ENCODE measurements around the gene METTL6. TPM values are rescaled to one million over a fixed set of nuclear protein-coding genes. Genes with fewer than 3 reads are reported as not detected.
A peak's percentile ranks its signal among the peaks of the same experiment; 100 is the strongest.
"Not testable (repeated sequence)": the region's sequence is repeated elsewhere in the genome, so short reads cannot be mapped to it uniquely, and the experiment has no call there.

The METTL6 gene
- total RNA-seq, 1 donor from 2014 or later: 18.9 TPM

- H3K4me3 ChIP-seq (ENCODE audit: insufficient read depth, low read depth, low read length): no peak overlapping the region
- Mint-ChIP-seq H3K4me3 (ENCODE audit: unreplicated experiment) (no peak overlapping the region), H3K36me3 (ENCODE audit: low read depth, unreplicated experiment) (no peaks in the 10 kb centered on the region), H3K27me3 (ENCODE audit: low read depth, unreplicated experiment) (peaks cover 7% of the 10 kb centered on the region), H3K4me1 (ENCODE audit: low read depth, unreplicated experiment) (peaks cover 5% of the 10 kb centered on the region), H3K9me3 (ENCODE audit: unreplicated experiment) (peaks cover 3% of the 10 kb centered on the region), H3K27ac (ENCODE audit: unreplicated experiment) (no peak overlapping the region)
- H3K27me3 ChIP-seq (ENCODE audit: insufficient read depth, low read length): no peaks in the 10 kb centered on the region
- H4K20me1 ChIP-seq (ENCODE audit: insufficient read depth, low read length): no peaks in the 10 kb centered on the region
- no peaks in the 10 kb centered on the region for H3K9me3 ChIP-seq (ENCODE audit: insufficient read depth, low read depth, low read length)
- no peak overlapping the region for H3K27ac ChIP-seq (ENCODE audit: low read depth, low read length)
- H3K79me2 ChIP-seq (ENCODE audit: insufficient read depth, low read length): no peaks in the 10 kb centered on the region
- DNase-seq (ENCODE audit: low read depth) (no peak), FAIRE-seq (no peak)
- H3K36me3 ChIP-seq (ENCODE audit: insufficient read depth, low read length): no peaks in the 10 kb centered on the region
- H2AFZ ChIP-seq (ENCODE audit: low read depth, low read length): no peak overlapping the region
- no peak overlapping the region for H3K4me2 ChIP-seq (ENCODE audit: low read length)
- TF ChIP-seq CTCF (IDR thresholded peaks at IDR 0.05; ENCODE audit: insufficient read depth, low read depth, low read length): no peak
- no peak for TF ChIP-seq EZH2 (IDR thresholded peaks at IDR 0.05; ENCODE audit: insufficient read depth, low read length)
- H3K4me1 ChIP-seq (ENCODE audit: insufficient read depth, low read length): peaks cover 6% of the 10 kb centered on the region
- H3K9ac ChIP-seq (ENCODE audit: low read length): no peak overlapping the region
Measured at GRCh38 chr3:15368561-15369135, 58.7 kb downstream of the METTL6 start.

GRCh38 chr3:15367059-15367458, 60.3 kb downstream of the METTL6 start:
- Histone ChIP-seq H3K9me3 (ENCODE audit: insufficient read depth, low read depth, low read length) (no peaks in the 10 kb centered on the region), H3K9ac (ENCODE audit: low read length) (no peak overlapping the region), H3K4me2 (ENCODE audit: low read length) (no peak overlapping the region), H3K27me3 (ENCODE audit: insufficient read depth, low read length) (no peaks in the 10 kb centered on the region), H2AFZ (ENCODE audit: low read depth, low read length) (no peak overlapping the region), H3K4me3 (ENCODE audit: insufficient read depth, low read depth, low read length) (no peak overlapping the region), H3K36me3 (ENCODE audit: insufficient read depth, low read length) (no peaks in the 10 kb centered on the region), H4K20me1 (ENCODE audit: insufficient read depth, low read length) (no peaks in the 10 kb centered on the region), H3K4me1 (ENCODE audit: insufficient read depth, low read length) (peaks cover 14% of the 10 kb centered on the region), H3K27ac (ENCODE audit: low read depth, low read length) (no peak overlapping the region), H3K79me2 (ENCODE audit: insufficient read depth, low read length) (no peaks in the 10 kb centered on the region)
- peaks cover 7% of the 10 kb centered on the region for H3K27me3 Mint-ChIP-seq (ENCODE audit: low read depth, unreplicated experiment)
- H3K27ac Mint-ChIP-seq (ENCODE audit: unreplicated experiment): peak overlapping the region; percentile 16
- H3K4me3 Mint-ChIP-seq (ENCODE audit: unreplicated experiment): no peak overlapping the region
- DNase-seq (ENCODE audit: low read depth) (peak; percentile 44), FAIRE-seq (no peak)
- peaks cover 3% of the 10 kb centered on the region for H3K9me3 Mint-ChIP-seq (ENCODE audit: unreplicated experiment)
- no peak for TF ChIP-seq EZH2 (IDR thresholded peaks at IDR 0.05; ENCODE audit: insufficient read depth, low read length)
- no peak for TF ChIP-seq CTCF (IDR thresholded peaks at IDR 0.05; ENCODE audit: insufficient read depth, low read depth, low read length)
- H3K4me1 Mint-ChIP-seq (ENCODE audit: low read depth, unreplicated experiment): peaks cover 11% of the 10 kb centered on the region
- no peaks in the 10 kb centered on the region for H3K36me3 Mint-ChIP-seq (ENCODE audit: low read depth, unreplicated experiment)

- not testable (repeated sequence) for H3K9me3 Mint-ChIP-seq (ENCODE audit: unreplicated experiment); H2AFZ ChIP-seq (ENCODE audit: low read depth, low read length); H3K27me3 Mint-ChIP-seq (ENCODE audit: low read depth, unreplicated experiment); FAIRE-seq; H3K4me2 ChIP-seq (ENCODE audit: low read length); H3K9ac ChIP-seq (ENCODE audit: low read length); H3K4me3 ChIP-seq (ENCODE audit: insufficient read depth, low read depth, low read length); H3K27me3 ChIP-seq (ENCODE audit: insufficient read depth, low read length); H3K36me3 ChIP-seq (ENCODE audit: insufficient read depth, low read length); H4K20me1 ChIP-seq (ENCODE audit: insufficient read depth, low read length); H3K79me2 ChIP-seq (ENCODE audit: insufficient read depth, low read length); H3K36me3 Mint-ChIP-seq (ENCODE audit: low read depth, unreplicated experiment); H3K27ac ChIP-seq (ENCODE audit: low read depth, low read length); H3K9me3 ChIP-seq (ENCODE audit: insufficient read depth, low read depth, low read length)
- H3K4me1 Mint-ChIP-seq (ENCODE audit: low read depth, unreplicated experiment): peaks cover 25% of the 10 kb centered on the region
- H3K4me3 Mint-ChIP-seq (ENCODE audit: unreplicated experiment): peak overlapping the region; percentile 6
- peak; percentile 60 for DNase-seq (ENCODE audit: low read depth)
- peak overlapping the region; percentile 48 for H3K27ac Mint-ChIP-seq (ENCODE audit: unreplicated experiment)
- peaks cover 27% of the 10 kb centered on the region for H3K4me1 ChIP-seq (ENCODE audit: insufficient read depth, low read length)
Measured at GRCh38 chr3:15364078-15364477, 63.3 kb downstream of the METTL6 start.

Measured in astrocyte (in vitro differentiated cells and primary cell).